Measurements from ENCODE around the gene CD276. TPM values are rescaled to one million over a fixed set of nuclear protein-coding genes. Genes with fewer than 3 reads are reported as not detected.

The CD276 gene
- total and polyA plus RNA-seq, 12 donors = 53.4 to 147 (median 84.1) TPM

DNA sequence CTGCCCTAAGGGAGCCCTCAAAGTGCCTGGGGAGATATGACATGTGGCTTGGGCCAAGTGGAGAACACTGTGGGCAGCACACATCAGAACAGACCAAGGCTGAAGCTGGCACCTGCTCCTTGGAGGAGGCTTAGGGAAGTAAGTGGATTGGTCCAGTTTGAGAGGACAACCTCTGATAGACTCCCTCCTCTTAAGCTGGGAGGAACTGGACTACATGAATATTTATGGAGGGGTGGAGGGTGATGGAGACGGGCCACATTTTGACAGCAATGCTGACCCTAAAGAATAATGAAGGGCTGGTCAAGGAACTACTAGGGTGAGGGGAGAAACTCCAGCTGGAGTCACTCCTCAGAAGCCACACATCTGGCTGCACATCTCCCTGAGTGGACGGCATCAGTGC, 6.5 kb upstream of the CD276 start:
- intact Hi-C loops (cut with DNase I) = loop anchor here (2.0 kb wide), 3 partner anchors 21 to 35 kb away; no protein-coding TSS in a partner anchor
- WGBS, 4 donors = 53 to 74% (median 68%) methylated on average over 2 of the region's 2 CpGs
- no peak overlapping the region for H3K27ac ChIP-seq
- H3K4me1 ChIP-seq (replicated peaks in 1 of 2) = peaks cover 0 to 8% of the 10 kb centered on the region in 2 donors
- H3K4me3 ChIP-seq = no peak overlapping the region
- no peaks in the 10 kb centered on the region for H3K27me3 ChIP-seq
- TF ChIP-seq, protein P1, sequence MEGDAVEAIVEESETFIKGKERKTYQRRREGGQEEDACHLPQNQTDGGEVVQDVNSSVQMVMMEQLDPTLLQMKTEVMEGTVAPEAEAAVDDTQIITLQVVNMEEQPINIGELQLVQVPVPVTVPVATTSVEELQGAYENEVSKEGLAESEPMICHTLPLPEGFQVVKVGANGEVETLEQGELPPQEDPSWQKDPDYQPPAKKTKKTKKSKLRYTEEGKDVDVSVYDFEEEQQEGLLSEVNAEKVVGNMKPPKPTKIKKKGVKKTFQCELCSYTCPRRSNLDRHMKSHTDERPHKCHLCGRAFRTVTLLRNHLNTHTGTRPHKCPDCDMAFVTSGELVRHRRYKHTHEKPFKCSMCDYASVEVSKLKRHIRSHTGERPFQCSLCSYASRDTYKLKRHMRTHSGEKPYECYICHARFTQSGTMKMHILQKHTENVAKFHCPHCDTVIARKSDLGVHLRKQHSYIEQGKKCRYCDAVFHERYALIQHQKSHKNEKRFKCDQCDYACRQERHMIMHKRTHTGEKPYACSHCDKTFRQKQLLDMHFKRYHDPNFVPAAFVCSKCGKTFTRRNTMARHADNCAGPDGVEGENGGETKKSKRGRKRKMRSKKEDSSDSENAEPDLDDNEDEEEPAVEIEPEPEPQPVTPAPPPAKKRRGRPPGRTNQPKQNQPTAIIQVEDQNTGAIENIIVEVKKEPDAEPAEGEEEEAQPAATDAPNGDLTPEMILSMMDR (IDR thresholded peaks at IDR 0.05) = no peak
- TF ChIP-seq POLR2A (IDR thresholded peaks at IDR 0.05) = no peak
- H3K9me3 ChIP-seq (replicated peaks in 1 of 3) = no peaks in the 10 kb centered on the region
- no peaks in the 10 kb centered on the region for H3K36me3 ChIP-seq (replicated peaks in 1 of 2)
- no peak for DNase-seq

DNA sequence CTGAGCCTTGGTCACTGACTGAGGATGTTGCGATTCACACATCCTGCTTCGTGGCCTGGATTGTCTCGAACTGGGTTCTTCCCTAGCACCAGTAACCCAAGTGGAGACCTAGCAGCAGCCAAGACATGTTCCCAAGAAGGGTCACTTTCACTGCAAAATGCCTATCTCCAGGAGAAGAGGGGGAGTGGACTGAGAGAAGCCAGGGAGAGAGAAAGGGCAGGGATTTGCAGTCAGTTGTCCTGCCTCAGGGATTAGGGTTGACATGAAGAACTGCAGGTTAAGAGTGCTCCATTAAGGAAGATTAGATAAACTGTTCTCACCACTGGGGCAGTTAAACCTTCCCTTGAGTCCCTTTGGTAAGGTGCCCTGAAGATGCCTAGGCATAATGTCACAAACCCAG, 5.7 kb upstream of the CD276 start:
- TF ChIP-seq, protein P1 (IDR thresholded peaks at IDR 0.05) = no peak
- TF ChIP-seq POLR2A (IDR thresholded peaks at IDR 0.05) = no peak
- DNase-seq = no peak
- Histone ChIP-seq H3K4me1 (replicated peaks in 1 of 2) (peaks cover 5 to 16% of the 10 kb centered on the region in 2 donors), H3K27me3 (no peaks in the 10 kb centered on the region), H3K36me3 (replicated peaks in 1 of 2) (no peaks in the 10 kb centered on the region), H3K27ac (no peak overlapping the region), H3K4me3 (no peak overlapping the region), H3K9me3 (replicated peaks in 1 of 3) (no peaks in the 10 kb centered on the region)
- intact Hi-C loops (cut with DNase I) = no loop called here
- 66 to 72% (median 71%) methylated on average over 3 of the region's 3 CpGs for WGBS, 4 donors

DNA sequence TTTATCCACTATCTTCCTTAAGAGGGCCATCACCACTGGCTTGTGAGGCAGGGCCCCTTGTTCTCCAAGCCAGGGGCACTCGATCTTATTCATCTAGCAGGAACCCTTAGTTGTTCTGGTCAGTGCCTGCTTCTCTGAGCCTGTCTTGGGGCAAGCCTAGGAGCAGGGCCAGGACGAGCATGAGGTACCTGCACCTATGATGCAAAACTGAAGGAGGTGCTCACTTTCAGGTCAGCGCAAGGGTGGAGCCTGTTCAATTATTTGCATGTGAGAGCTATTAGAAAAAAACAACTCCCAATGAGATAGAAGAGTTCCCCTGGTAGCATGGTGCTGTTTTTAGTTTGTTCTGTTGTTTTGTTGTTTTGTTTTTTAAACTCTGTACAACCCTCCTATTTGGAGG, 5.0 kb upstream of the CD276 start:
- TF ChIP-seq POLR2A (IDR thresholded peaks at IDR 0.05) = no peak
- TF ChIP-seq, protein P1 (IDR thresholded peaks at IDR 0.05) = no peak
- no peak overlapping the region for H3K4me3 ChIP-seq
- WGBS, 4 donors = 83 to 93% (median 86%) methylated on average over 3 of the region's 3 CpGs
- peaks cover 10 to 20% of the 10 kb centered on the region in 2 donors for H3K4me1 ChIP-seq (replicated peaks in 1 of 2)
- no peak overlapping the region for H3K27ac ChIP-seq
- intact Hi-C loops (cut with DNase I) = no loop called here
- H3K9me3 ChIP-seq (replicated peaks in 1 of 3) = no peaks in the 10 kb centered on the region
- no peaks in the 10 kb centered on the region for H3K27me3 ChIP-seq
- H3K36me3 ChIP-seq (replicated peaks in 1 of 2) = no peaks in the 10 kb centered on the region
- DNase-seq = no peak

DNA sequence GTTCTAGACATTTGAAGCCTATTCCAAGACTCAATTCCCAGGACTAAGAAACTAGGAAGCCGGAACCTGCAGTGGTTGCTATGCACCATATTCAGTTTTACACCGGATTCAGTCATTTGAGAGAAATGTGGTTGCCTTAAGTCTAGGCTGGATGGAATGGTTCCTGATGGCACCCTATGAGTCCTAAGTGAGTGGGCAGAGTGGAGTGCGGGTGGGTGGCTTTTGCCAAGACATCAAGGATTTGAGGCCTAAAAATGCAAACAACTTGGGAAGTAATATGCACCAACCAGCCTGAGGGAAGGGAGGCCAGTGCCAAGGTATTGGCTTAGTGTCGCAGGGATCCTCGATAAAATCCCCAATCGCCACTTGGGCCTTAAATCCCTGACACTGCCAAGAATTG, 4.2 kb upstream of the CD276 start:
- Histone ChIP-seq H3K27me3 (no peaks in the 10 kb centered on the region), H3K27ac (no peak overlapping the region), H3K4me1 (replicated peaks in 1 of 2) (peaks cover 10 to 20% of the 10 kb centered on the region in 2 donors), H3K4me3 (no peak overlapping the region), H3K36me3 (replicated peaks in 1 of 2) (no peaks in the 10 kb centered on the region), H3K9me3 (replicated peaks in 1 of 3) (no peaks in the 10 kb centered on the region)
- DNase-seq = no peak
- no peak for TF ChIP-seq POLR2A (IDR thresholded peaks at IDR 0.05)
- TF ChIP-seq, protein P1 (IDR thresholded peaks at IDR 0.05) = no peak
- WGBS, 4 donors = 97 to 98% (median 97%) methylated on average over 6 of the region's 6 CpGs
- intact Hi-C loops (cut with DNase I) = no loop called here
